Naive thymus-derived CD4-positive, alpha-beta T cell (primary cell): ENCODE data around the gene HDAC4. TPM values are rescaled to one million over a fixed set of nuclear protein-coding genes. Genes with fewer than 3 reads are reported as not detected.

Experiments used
- ATAC-seq: fragments of 150-1000 bp; cut with Tn5 transposase; 2 replicates; pipeline ENCODE4 v1.10.0; 2021; ENCODE audit warnings: mild to moderate bottlenecking, moderate library complexity
- CTCF ChIA-PET: fragments of 350-600 bp; sonication (Branson Sonifier 250); formaldehyde crosslinking; loops from one replicate; lab custom pipeline; 2021; ENCODE audit warnings: antibody characterized with exemption; lab: Charles Lee
- POLR2A ChIA-PET: fragments of 350-600 bp; sonication (Branson Sonifier 250); formaldehyde crosslinking; loops from one replicate; lab custom pipeline; 2021; ENCODE audit warnings: antibody characterized with exemption, inconsistent platforms; lab: Charles Lee
- DNase-seq, 9 donors: peaks; one replicate each; pipeline versions ENCODE4 v3.0.0 to v3.0.0-alpha.2; 2020 to 2022; ENCODE audit warnings: mixed read lengths in 1 of 9
- H3K27ac ChIP-seq: one replicate; pipeline ENCODE4 v1.7.0; 2013; ENCODE audit warnings: mild to moderate bottlenecking, low read depth, low read length, moderate library complexity
- H3K27me3 ChIP-seq, 2 donors: one replicate each; pipeline ENCODE4 v1.7.0; 2013; ENCODE audit warnings: low read length in 2 of 2, mild to moderate bottlenecking in 2 of 2, moderate library complexity in 2 of 2; ENCODE audit not compliant: control insufficient read depth in 2 of 2, insufficient read depth in 2 of 2
- H3K36me3 ChIP-seq, 3 experiments: 1 replicate in 2 of 3; 2 replicates in 1 of 3; pipeline ENCODE4 v1.7.0; 2013; ENCODE audit warnings: low read length in 3 of 3, mild to moderate bottlenecking in 3 of 3, moderate library complexity in 1 of 3; ENCODE audit not compliant: insufficient read depth in 3 of 3, control insufficient read depth in 2 of 3
- H3K4me1 ChIP-seq, 2 donors: one replicate each; pipeline ENCODE4 v1.7.0; 2013; ENCODE audit warnings: low read length in 2 of 2, mild to moderate bottlenecking in 2 of 2, moderate library complexity in 1 of 2; ENCODE audit not compliant: control insufficient read depth in 2 of 2, insufficient read depth in 2 of 2
- H3K4me3 ChIP-seq: 2 replicates; pipeline ENCODE4 v1.7.0; 2013; ENCODE audit warnings: mild to moderate bottlenecking, low read length
- H3K9me3 ChIP-seq, 3 experiments: 1 replicate in 2 of 3; 2 replicates in 1 of 3; pipeline ENCODE4 v1.7.0; 2013; ENCODE audit warnings: low read length in 3 of 3; ENCODE audit not compliant: control insufficient read depth in 2 of 3
- H3K27ac Mint-ChIP-seq, 9 donors: one replicate each; pipeline ENCODE4 v1.8.0; 2020 to 2022; ENCODE audit warnings: mixed read lengths in 9 of 9, mild to moderate bottlenecking in 8 of 9, moderate library complexity in 5 of 9, inconsistent platforms in 2 of 9
- H3K27me3 Mint-ChIP-seq, 5 donors: one replicate each; pipeline ENCODE4 v1.8.0; 2021 to 2022; ENCODE audit warnings: mixed read lengths in 5 of 5, mild to moderate bottlenecking in 1 of 5
- H3K36me3 Mint-ChIP-seq, 5 donors: one replicate each; pipeline ENCODE4 v1.8.0; 2020 to 2022; ENCODE audit warnings: mixed read lengths in 5 of 5, mild to moderate bottlenecking in 3 of 5, inconsistent platforms in 1 of 5
- H3K4me1 Mint-ChIP-seq, 7 donors: one replicate each; pipeline ENCODE4 v1.8.0; 2020 to 2022; ENCODE audit warnings: mixed read lengths in 7 of 7, mild to moderate bottlenecking in 3 of 7, inconsistent platforms in 1 of 7
- H3K4me3 Mint-ChIP-seq, 10 donors: one replicate each; pipeline ENCODE4 v1.8.0; 2020 to 2022; ENCODE audit warnings: mild to moderate bottlenecking in 10 of 10, mixed read lengths in 10 of 10, moderate library complexity in 6 of 10, inconsistent platforms in 2 of 10
- H3K9me3 Mint-ChIP-seq, 11 donors: one replicate each; pipeline ENCODE4 v1.8.0; 2020 to 2022; ENCODE audit warnings: mixed read lengths in 11 of 11, mild to moderate bottlenecking in 4 of 11, inconsistent platforms in 1 of 11, moderate library complexity in 1 of 11
- intact Hi-C, 2 donors: fragments of 100-400 bp; cut with micrococcal nuclease; formaldehyde crosslinking; loops; one replicate each; pipeline ENCODE4 v1.15.1; 2023
- polyA plus RNA-seq, 2 donors: library from polyadenylated mRNA; unstranded; fragments of 300-500 nt; fragmentation: Illumina TruSeq; gene quantifications; one replicate each; pipeline ENCODE4 v1.2.3, GENCODE V29; 2021
- total RNA-seq, 6 experiments: library from RNA in 5 of 6; stranded (reverse) in 5 of 6; gene quantifications; 1 replicate in 5 of 6; 2 replicates in 1 of 6; pipeline ENCODE4 v1.2.3 and lab custom pipeline; 2021 to 2026

The HDAC4 gene
- total and polyA plus RNA-seq, 7 experiments from 2014 or later: 7.4 to 101 (median 55.3) TPM

DNA sequence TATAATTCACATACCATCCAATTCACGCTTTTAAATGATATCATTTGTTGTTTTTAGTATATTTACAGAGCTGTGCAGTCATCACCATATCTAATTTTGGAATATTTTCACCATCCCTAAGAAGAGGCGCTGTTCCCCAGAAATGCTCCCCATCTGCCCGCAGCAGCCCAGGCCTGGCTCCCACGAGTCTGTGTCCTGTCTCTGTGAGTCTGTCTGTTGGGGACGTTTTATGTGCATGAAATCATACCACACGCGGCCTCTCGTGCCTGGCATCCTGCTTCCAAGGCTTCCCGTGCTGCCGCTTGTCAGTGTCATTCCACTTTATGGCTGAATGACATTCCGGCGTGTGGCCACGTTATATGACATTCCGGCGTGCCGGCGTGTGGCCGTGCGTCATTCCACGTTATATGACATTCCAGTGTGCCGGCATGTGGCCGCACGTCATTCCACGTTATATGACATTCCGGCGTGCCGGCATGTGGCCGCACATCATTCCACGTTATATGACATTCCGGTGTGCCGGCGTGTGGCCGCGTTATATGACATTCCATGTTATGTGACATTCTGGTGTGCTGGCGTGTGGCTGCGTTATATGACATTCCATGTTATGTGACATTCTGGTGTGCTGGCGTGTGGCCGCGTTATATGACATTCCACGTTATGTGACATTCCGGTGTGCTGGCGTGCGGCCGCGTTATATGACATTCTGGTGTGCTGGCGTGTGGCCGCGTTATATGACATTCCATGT, 276.5 kb downstream of the HDAC4 start:
- POLR2A ChIA-PET: no interaction called here
- Mint-ChIP-seq H3K27ac (no peak overlapping the region), H3K4me3 (no peak overlapping the region), H3K9me3 (peaks cover 0 to 3% (median 0%) of the 10 kb centered on the region in 11 donors), H3K4me1 (peaks cover 7 to 21% (median 16%) of the 10 kb centered on the region in 7 donors), H3K27me3 (no peaks in the 10 kb centered on the region), H3K36me3 (peaks cover 7 to 37% (median 21%) of the 10 kb centered on the region in 5 donors)
- no peaks in the 10 kb centered on the region for H3K4me1 ChIP-seq
- H3K9me3 ChIP-seq: no peaks in the 10 kb centered on the region
- intact Hi-C loops: no loop called here
- H3K27ac ChIP-seq: no peak overlapping the region
- no peak for ATAC-seq
- CTCF ChIA-PET: no interaction called here
- H3K27me3 ChIP-seq: no peaks in the 10 kb centered on the region
- no peak for DNase-seq
- peaks cover 8 to 55% (median 13%) of the 10 kb centered on the region in 3 experiments for H3K36me3 ChIP-seq
- no peak overlapping the region for H3K4me3 ChIP-seq

DNA sequence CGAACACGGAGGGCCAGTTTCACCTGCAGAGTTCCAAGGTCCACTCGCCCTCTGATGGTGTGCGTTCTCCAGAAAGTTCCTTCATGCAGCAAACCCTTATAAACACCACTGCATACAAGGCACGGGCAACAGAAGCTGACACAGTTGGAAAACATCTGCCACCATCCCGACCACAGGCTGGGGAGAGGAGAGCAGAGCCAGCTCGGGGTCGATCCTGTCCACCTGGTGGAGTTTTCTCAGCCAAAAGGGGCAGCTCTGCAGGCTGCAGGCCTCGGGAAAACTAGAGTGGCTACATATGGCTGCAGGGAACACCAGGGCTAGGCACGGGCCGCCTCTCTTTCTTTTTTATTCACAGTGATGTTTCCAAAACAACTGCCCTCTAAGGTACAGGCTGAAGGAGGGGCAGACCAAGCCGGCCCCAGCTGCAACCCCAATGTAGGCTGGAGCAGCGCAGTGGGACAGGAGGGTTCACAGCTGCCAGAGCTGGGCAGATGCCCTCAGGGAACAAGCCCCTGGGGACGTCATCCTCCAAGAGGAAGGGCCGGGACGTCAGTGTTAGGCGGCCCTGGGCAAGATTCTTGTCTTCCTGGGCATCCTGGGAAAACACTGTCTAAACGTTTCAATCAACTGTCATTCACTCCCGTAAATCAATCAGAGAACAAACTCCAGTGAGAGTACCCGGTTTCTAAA, 278.3 kb downstream of the HDAC4 start:
- Histone ChIP-seq H3K27ac (no peak overlapping the region), H3K27me3 (no peaks in the 10 kb centered on the region), H3K4me1 (no peaks in the 10 kb centered on the region), H3K4me3 (no peak overlapping the region), H3K36me3 (peaks cover 8 to 37% (median 13%) of the 10 kb centered on the region in 3 experiments), H3K9me3 (no peaks in the 10 kb centered on the region)
- Mint-ChIP-seq H3K4me3 (no peak overlapping the region), H3K4me1 (peaks cover 11 to 34% (median 20%) of the 10 kb centered on the region in 7 donors), H3K36me3 (peaks cover 7 to 33% (median 21%) of the 10 kb centered on the region in 5 donors), H3K9me3 (peaks cover 0 to 3% (median 0%) of the 10 kb centered on the region in 11 donors), H3K27me3 (no peaks in the 10 kb centered on the region), H3K27ac (no peak overlapping the region)
- ATAC-seq: no peak
- ChIA-PET CTCF (no interaction called here), POLR2A (interaction anchor here (0.6 kb wide), 1 partner anchor 1010 kb away, joined by 3 read pairs; no protein-coding TSS in a partner anchor)
- no peak for DNase-seq
- intact Hi-C loops: no loop called here

GRCh38 chr2:239121600-239122012, 279.2 kb downstream of the HDAC4 start:
- Histone ChIP-seq H3K27me3 (no peaks in the 10 kb centered on the region), H3K9me3 (no peaks in the 10 kb centered on the region), H3K27ac (no peak overlapping the region), H3K4me1 (no peaks in the 10 kb centered on the region), H3K4me3 (no peak overlapping the region), H3K36me3 (peaks cover 8 to 28% (median 13%) of the 10 kb centered on the region in 3 experiments)
- intact Hi-C loops: no loop called here
- DNase-seq: no peak
- peak overlapping the region in 2 of 9 donors; percentile 26 to 38 for H3K27ac Mint-ChIP-seq
- H3K4me3 Mint-ChIP-seq: no peak overlapping the region
- no peaks in the 10 kb centered on the region for H3K27me3 Mint-ChIP-seq
- peaks cover 7 to 30% (median 19%) of the 10 kb centered on the region in 5 donors for H3K36me3 Mint-ChIP-seq
- peaks cover 11 to 38% (median 20%) of the 10 kb centered on the region in 7 donors for H3K4me1 Mint-ChIP-seq
- ATAC-seq: no peak
- peaks cover 0 to 5% (median 0%) of the 10 kb centered on the region in 11 donors for H3K9me3 Mint-ChIP-seq
- CTCF ChIA-PET: no interaction called here
- POLR2A ChIA-PET: no interaction called here

- Mint-ChIP-seq H3K27ac (peak overlapping the region in 4 of 9 donors; percentile 12 to 84 (median 52)), H3K4me3 (peak overlapping the region in 1 of 10 donors; percentile 33), H3K4me1 (peaks cover 11 to 38% (median 26%) of the 10 kb centered on the region in 7 donors), H3K36me3 (peaks cover 7 to 23% (median 16%) of the 10 kb centered on the region in 5 donors), H3K9me3 (peaks cover 0 to 5% (median 0%) of the 10 kb centered on the region in 11 donors), H3K27me3 (no peaks in the 10 kb centered on the region)
- Histone ChIP-seq H3K9me3 (no peaks in the 10 kb centered on the region), H3K27me3 (no peaks in the 10 kb centered on the region), H3K4me3 (no peak overlapping the region), H3K4me1 (no peaks in the 10 kb centered on the region), H3K36me3 (peaks cover 7 to 18% (median 8%) of the 10 kb centered on the region in 3 experiments), H3K27ac (no peak overlapping the region)
- no peak for ATAC-seq
- ChIA-PET CTCF (interaction anchor here (0.6 kb wide), 1 partner anchor 974 kb away, joined by 4 read pairs; no protein-coding TSS in a partner anchor), POLR2A (no interaction called here)
- intact Hi-C loops: no loop called here
- DNase-seq: no peak
These were observed 280.2 kb downstream of the HDAC4 start for GRCh38 chr2:239120664-239121063.

GRCh38 chr2:239119346-239120126, 281.3 kb downstream of the HDAC4 start:
- intact Hi-C loops: loop anchor here in 1 of 2 donors (2.0 kb wide), 1 partner anchor 27 kb away; no protein-coding TSS in a partner anchor

GRCh38 chr2:239118675-239119211, 282.1 kb downstream of the HDAC4 start:
- intact Hi-C loops: loop anchor here in 1 of 2 donors (2.0 kb wide), 1 partner anchor 26 kb away; no protein-coding TSS in a partner anchor
- Histone ChIP-seq H3K4me3 (no peak overlapping the region), H3K27ac (no peak overlapping the region), H3K36me3 (peaks cover 0 to 14% (median 11%) of the 10 kb centered on the region in 3 experiments), H3K4me1 (no peaks in the 10 kb centered on the region), H3K27me3 (no peaks in the 10 kb centered on the region), H3K9me3 (no peaks in the 10 kb centered on the region)
- Mint-ChIP-seq H3K9me3 (peaks cover 0 to 5% (median 0%) of the 10 kb centered on the region in 11 donors), H3K4me1 (peaks cover 11 to 38% (median 28%) of the 10 kb centered on the region in 7 donors), H3K4me3 (peak overlapping the region in 4 of 10 donors; percentile 4 to 33 (median 16)), H3K27me3 (no peaks in the 10 kb centered on the region), H3K36me3 (peaks cover 0 to 9% (median 3%) of the 10 kb centered on the region in 5 donors), H3K27ac (peak overlapping the region in 7 of 9 donors; percentile 2 to 78 (median 40))
- DNase-seq (peak in 2 of 9 donors; percentile 10 to 21), ATAC-seq (peak; percentile 36)
- CTCF ChIA-PET: no interaction called here
- POLR2A ChIA-PET: no interaction called here

More at GRCh38 chr2:239119346-239120126, 281.3 kb downstream of the HDAC4 start:
- DNase-seq (no peak), ATAC-seq (no peak)
- H3K9me3 ChIP-seq: no peaks in the 10 kb centered on the region
- H3K4me1 Mint-ChIP-seq: peaks cover 11 to 38% (median 28%) of the 10 kb centered on the region in 7 donors
- no peaks in the 10 kb centered on the region for H3K27me3 ChIP-seq
- H3K9me3 Mint-ChIP-seq: peaks cover 0 to 5% (median 0%) of the 10 kb centered on the region in 11 donors
- ChIA-PET POLR2A (no interaction called here), CTCF (no interaction called here)
- H3K27ac ChIP-seq: no peak overlapping the region
- H3K4me3 Mint-ChIP-seq: peak overlapping the region in 2 of 10 donors; percentile 14 to 33
- peak overlapping the region in 5 of 9 donors; percentile 6 to 84 (median 57) for H3K27ac Mint-ChIP-seq
- H3K4me3 ChIP-seq: no peak overlapping the region
- no peaks in the 10 kb centered on the region for H3K4me1 ChIP-seq
- H3K36me3 ChIP-seq: peaks cover 1 to 14% (median 9%) of the 10 kb centered on the region in 3 experiments
- H3K36me3 Mint-ChIP-seq: peaks cover 0 to 16% (median 8%) of the 10 kb centered on the region in 5 donors
- H3K27me3 Mint-ChIP-seq: no peaks in the 10 kb centered on the region
